Right atrium auricular region (tissue), 2 donors: ENCODE measurements around the gene HIVEP2. TPM values are rescaled to one million over a fixed set of nuclear protein-coding genes. Genes with fewer than 3 reads are reported as not detected.

Experiments
- DNase-seq: peaks from one replicate; pipeline ENCODE4 v3.0.0-alpha.2; 2019; ENCODE audit warnings: low spot score
- H3K27ac ChIP-seq, 2 donors: fragments of 200-600 bp; sonication (generic); 1 replicate in 1 of 2; 2 replicates in 1 of 2; pipeline ENCODE4 v1.5.1; 2016 to 2019
- H3K27me3 ChIP-seq, 2 donors: fragments of 200-600 bp; sonication (generic); one replicate each; pipeline versions ENCODE4 v1.5.1 to v1.6.0; 2017 to 2019
- H3K36me3 ChIP-seq: fragments of 200-600 bp; sonication (generic); one replicate; pipeline ENCODE4 v1.5.1; 2016
- H3K4me1 ChIP-seq, 2 donors: fragments of 200-600 bp; sonication (generic); one replicate each; pipeline versions ENCODE4 v1.5.1 to v1.6.0; 2017 to 2019
- H3K4me3 ChIP-seq, 2 donors: fragments of 200-600 bp; sonication (generic); 1 replicate in 1 of 2; 2 replicates in 1 of 2; pipeline ENCODE4 v1.5.1; 2017 to 2019; ENCODE audit warnings: mild to moderate bottlenecking in 1 of 2, moderate library complexity in 1 of 2
- H3K9me3 ChIP-seq, 2 donors: fragments of 200-600 bp; sonication (generic); one replicate each; pipeline ENCODE4 v1.5.1; 2019
- total RNA-seq, 2 donors: library from RNA; depleted of rRNA; stranded (reverse); fragments of >200 nt; gene quantifications; one replicate each; pipeline ENCODE4 v1.1.0, GENCODE V29; 2016
- TF ChIP-seq, protein P1 (sequence below), 2 donors: fragments of 200-600 bp; sonication (generic); IDR thresholded peaks; one replicate each; pipeline ENCODE4 v1.5.1; 2019; ENCODE audit warnings: antibody characterized with exemption in 2 of 2

Gene HIVEP2
- total RNA-seq, 2 donors from 2014 or later: 19.2 to 28.6 TPM

DNA sequence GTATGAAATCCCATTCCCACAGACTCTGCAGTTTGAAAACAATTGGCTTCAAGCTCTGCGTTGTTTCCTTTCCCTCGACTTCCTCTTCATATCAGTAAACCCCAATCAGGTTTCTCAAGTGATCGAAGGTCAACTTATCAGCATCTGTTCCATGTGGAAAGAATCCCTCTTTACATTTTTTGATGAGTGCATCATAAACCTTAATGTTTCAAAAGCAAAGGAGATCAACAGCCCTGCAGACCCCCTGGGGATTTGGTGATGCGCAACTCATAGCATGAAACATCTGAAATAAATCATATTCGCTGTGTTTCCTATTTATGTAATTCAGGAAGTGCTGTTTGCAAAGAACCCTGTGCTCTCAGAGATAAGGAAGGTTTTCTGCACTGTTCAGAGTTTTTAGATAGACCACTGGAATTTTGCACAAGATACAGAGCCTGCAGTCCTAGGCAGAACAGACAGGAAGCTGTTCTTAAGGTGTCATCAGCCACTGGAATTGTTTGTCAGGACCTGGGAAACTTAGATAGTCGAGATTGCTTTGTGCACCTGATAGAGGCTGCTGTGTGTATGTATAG is 216.0 kb downstream of the HIVEP2 start:
- DNase-seq: no peak

DNA sequence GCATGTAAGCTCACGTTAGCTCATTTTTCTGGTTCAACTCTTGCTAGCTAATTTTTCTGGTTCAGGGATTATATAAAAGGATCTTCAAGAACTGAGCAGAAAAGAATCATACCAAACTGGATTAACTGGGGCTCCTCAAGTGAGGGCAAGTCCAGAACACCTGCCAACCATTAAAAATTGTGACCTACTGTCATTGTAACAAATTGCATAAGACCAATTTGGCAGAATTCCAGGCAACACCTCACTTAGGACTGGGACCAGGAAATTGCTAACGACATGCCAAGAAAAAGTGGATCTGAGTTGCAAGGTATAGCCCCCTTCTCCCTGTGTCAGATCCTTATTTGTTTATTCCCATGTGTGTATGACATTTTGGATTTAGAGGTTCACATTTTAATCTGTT is 216.6 kb downstream of the HIVEP2 start:
- H3K27ac ChIP-seq: no peak overlapping the region
- no peak overlapping the region for H3K4me3 ChIP-seq
- H3K36me3 ChIP-seq: no peaks in the 10 kb centered on the region
- no peak for DNase-seq
- no peaks in the 10 kb centered on the region for H3K9me3 ChIP-seq
- no peaks in the 10 kb centered on the region for H3K27me3 ChIP-seq
- TF ChIP-seq, protein P1, sequence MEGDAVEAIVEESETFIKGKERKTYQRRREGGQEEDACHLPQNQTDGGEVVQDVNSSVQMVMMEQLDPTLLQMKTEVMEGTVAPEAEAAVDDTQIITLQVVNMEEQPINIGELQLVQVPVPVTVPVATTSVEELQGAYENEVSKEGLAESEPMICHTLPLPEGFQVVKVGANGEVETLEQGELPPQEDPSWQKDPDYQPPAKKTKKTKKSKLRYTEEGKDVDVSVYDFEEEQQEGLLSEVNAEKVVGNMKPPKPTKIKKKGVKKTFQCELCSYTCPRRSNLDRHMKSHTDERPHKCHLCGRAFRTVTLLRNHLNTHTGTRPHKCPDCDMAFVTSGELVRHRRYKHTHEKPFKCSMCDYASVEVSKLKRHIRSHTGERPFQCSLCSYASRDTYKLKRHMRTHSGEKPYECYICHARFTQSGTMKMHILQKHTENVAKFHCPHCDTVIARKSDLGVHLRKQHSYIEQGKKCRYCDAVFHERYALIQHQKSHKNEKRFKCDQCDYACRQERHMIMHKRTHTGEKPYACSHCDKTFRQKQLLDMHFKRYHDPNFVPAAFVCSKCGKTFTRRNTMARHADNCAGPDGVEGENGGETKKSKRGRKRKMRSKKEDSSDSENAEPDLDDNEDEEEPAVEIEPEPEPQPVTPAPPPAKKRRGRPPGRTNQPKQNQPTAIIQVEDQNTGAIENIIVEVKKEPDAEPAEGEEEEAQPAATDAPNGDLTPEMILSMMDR (IDR thresholded peaks at IDR 0.05): no peak
- H3K4me1 ChIP-seq: no peaks in the 10 kb centered on the region

More for the DNA sequence above, 216.0 kb downstream of the HIVEP2 start:
- H3K36me3 ChIP-seq: no peaks in the 10 kb centered on the region
- H3K4me3 ChIP-seq: no peak overlapping the region
- no peak overlapping the region for H3K27ac ChIP-seq
- no peaks in the 10 kb centered on the region for H3K27me3 ChIP-seq
- H3K9me3 ChIP-seq: no peaks in the 10 kb centered on the region
- TF ChIP-seq, protein P1 (IDR thresholded peaks at IDR 0.05): no peak
- H3K4me1 ChIP-seq: no peaks in the 10 kb centered on the region

DNA sequence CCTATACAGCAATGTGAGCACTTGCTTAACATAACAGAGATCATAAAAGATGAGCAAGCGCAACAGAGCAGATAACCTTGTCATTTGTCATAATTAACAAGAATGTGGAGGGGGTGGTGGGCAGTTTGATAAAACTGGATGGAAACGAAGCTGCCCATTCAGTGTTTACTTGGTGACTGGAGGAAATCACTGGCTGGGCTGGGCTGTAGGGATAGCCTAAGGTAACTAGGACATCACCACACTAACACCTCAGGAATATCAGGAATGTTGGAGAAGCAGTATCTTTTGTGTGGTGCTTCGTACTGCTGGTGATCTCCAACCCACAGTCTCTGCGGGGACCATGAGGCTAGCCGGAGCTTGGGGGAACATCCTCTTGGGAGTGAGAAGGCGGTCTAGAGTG is 218.4 kb downstream of the HIVEP2 start:
- Histone ChIP-seq H3K27me3 (no peaks in the 10 kb centered on the region), H3K27ac (no peak overlapping the region), H3K36me3 (no peaks in the 10 kb centered on the region), H3K4me3 (no peak overlapping the region), H3K9me3 (no peaks in the 10 kb centered on the region), H3K4me1 (no peaks in the 10 kb centered on the region)
- TF ChIP-seq, protein P1 (IDR thresholded peaks at IDR 0.05): no peak
- no peak for DNase-seq

DNA sequence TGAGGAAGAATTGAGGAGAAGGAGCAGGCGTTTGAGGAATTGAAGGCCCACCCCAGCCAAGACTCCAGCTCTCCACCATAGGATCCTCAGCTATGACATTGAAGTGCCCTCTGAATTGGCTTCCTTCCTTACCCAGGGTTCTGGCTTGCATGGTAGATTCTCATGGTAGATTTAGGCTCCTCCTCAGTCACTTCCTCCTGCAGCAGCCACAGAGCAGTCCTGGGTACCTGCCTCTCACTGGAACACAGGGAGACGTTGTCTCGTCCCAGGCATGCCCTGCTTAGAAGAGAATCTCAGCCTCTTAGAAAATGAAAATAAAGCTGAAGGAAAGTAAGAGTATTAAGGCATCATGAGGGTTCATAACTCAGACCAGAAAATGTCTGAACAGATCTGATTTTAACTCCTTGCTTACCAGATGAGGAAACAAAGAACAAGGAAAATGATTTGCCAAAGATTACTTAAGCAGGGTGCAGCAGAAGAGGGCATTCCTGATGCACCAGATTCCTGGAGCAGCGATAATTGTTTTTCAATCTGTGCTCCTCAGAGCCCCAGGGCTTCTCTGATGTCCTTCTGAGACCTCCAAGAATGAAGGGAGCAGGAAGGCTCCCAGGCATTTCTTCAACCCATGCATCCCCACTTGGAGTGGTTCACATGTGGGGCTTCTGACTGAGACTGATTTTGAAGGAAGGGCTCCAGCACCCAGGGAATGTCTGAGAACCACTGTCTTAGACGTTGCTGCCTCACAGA is 219.8 kb downstream of the HIVEP2 start:
- Histone ChIP-seq H3K36me3 (no peaks in the 10 kb centered on the region), H3K4me1 (no peaks in the 10 kb centered on the region), H3K27ac (no peak overlapping the region), H3K4me3 (no peak overlapping the region), H3K9me3 (no peaks in the 10 kb centered on the region), H3K27me3 (no peaks in the 10 kb centered on the region)
- TF ChIP-seq, protein P1 (IDR thresholded peaks at IDR 0.05): no peak
- DNase-seq: no peak

DNA sequence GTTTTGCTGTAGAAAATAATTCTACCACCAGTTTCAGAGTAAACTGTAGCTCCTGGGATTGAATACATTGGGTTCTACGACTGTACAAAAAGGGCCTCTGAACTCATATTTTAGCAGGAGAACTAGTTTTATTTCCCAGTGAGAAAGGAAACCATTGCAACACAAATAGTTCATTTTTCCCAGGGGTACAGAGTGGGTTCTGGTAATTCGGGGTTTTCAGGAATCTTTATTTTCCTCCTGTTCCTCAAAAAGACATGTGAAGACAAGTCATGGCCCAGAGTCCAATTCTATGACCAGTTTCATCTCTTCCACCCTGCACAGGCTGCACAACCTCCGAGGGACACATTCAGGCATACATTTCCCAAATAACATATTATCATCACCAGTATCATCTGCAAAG is 222.1 kb downstream of the HIVEP2 start:
- TF ChIP-seq, protein P1 (IDR thresholded peaks at IDR 0.05): no peak
- DNase-seq: no peak
- H3K4me1 ChIP-seq: no peaks in the 10 kb centered on the region
- no peaks in the 10 kb centered on the region for H3K27me3 ChIP-seq
- H3K4me3 ChIP-seq: no peak overlapping the region
- H3K27ac ChIP-seq: no peak overlapping the region
- H3K9me3 ChIP-seq: peaks cover 4 to 19% of the 10 kb centered on the region in 2 donors
- no peaks in the 10 kb centered on the region for H3K36me3 ChIP-seq
